Measurements from ENCODE around the gene WDR19. TPM values are rescaled to one million over a fixed set of nuclear protein-coding genes. Genes with fewer than 3 reads are reported as not detected.
"Not testable (repeated sequence)": the region's sequence is repeated elsewhere in the genome, so short reads cannot be mapped to it uniquely, and the experiment has no call there.

Gene WDR19
- total RNA-seq, 4 donors from 2014 or later: 6.1 to 16.2 (median 9.6) TPM

GRCh38 chr4:39287223-39287622 is 104.9 kb downstream of the WDR19 start:
- no peak overlapping the region for H3K4me3 ChIP-seq
- H3K9me3 ChIP-seq: no peaks in the 10 kb centered on the region
- H3K36me3 ChIP-seq: peaks cover 0 to 44% of the 10 kb centered on the region in 2 donors
- H3K27ac ChIP-seq: no peak overlapping the region
- DNase-seq (no peak), ATAC-seq (no peak)
- intact Hi-C loops (cut with DNase I; ENCODE audit: low total_unique reads): no loop called here
- TF ChIP-seq POLR2A (IDR thresholded peaks at IDR 0.05) (no peak), CTCF (IDR thresholded peaks at IDR 0.05 in 4 of 5, conservative IDR thresholded peaks at IDR 0.05 in 1 of 5) (no peak)
- in situ Hi-C loops (cut with MboI; ENCODE audit: low sequenced_read_pairs in 4 of 4): no loop called here
- no peaks in the 10 kb centered on the region for H3K4me1 ChIP-seq
- H3K27me3 ChIP-seq: no peaks in the 10 kb centered on the region

DNA sequence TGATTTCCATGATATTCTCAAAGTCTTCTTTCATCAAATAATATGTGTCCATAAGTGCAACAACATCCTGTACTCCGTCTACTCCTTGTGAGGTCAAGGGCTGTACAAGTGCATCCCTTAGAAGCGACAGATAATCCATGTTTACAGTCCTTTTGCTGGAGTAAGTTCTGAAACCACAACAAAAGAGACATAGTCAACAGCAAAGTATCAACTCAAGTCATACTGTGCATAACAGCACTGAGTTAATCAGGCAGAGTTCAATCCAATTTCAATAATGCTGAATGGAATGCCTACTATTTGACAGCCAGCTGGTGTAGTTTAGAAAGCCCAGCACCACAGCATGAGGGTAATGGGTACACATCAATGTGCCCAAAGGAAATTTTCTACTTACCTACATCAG is 109.4 kb downstream of the WDR19 start:
- DNase-seq (no peak), ATAC-seq (no peak)
- in situ Hi-C loops (cut with MboI; ENCODE audit: low sequenced_read_pairs in 4 of 4) (no loop called here), intact Hi-C loops (cut with DNase I; ENCODE audit: low total_unique reads) (no loop called here)
- Histone ChIP-seq H3K27ac (no peak overlapping the region), H3K27me3 (no peaks in the 10 kb centered on the region), H3K4me1 (no peaks in the 10 kb centered on the region), H3K4me3 (no peak overlapping the region), H3K9me3 (no peaks in the 10 kb centered on the region), H3K36me3 (peaks cover 0 to 45% of the 10 kb centered on the region in 2 donors)
- TF ChIP-seq POLR2A (IDR thresholded peaks at IDR 0.05) (no peak), CTCF (IDR thresholded peaks at IDR 0.05 in 4 of 5, conservative IDR thresholded peaks at IDR 0.05 in 1 of 5) (no peak)

- intact Hi-C loops (cut with DNase I; ENCODE audit: low total_unique reads); ATAC-seq: not testable (repeated sequence)
- peaks cover 0 to 45% of the 10 kb centered on the region in 2 donors for H3K36me3 ChIP-seq
These were observed 110.1 kb downstream of the WDR19 start for GRCh38 chr4:39292433-39292832.

DNA sequence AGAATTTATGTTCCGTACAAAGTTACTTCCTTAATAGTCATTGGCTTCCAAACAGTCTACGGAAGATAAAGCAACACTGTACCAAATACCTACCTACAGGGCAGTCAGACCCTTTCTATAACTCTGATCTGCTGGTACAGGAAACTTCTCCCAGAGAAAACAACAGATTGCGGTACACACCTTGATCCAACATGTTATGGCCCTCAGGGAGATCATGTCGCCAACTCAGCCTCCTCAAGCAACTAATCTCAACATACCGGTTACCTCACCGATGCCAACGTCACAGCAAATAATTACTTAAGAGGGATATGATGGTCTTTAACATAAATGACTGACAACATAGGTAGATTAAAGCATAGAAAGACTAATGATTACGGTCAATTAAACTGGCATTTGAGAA is 113.5 kb downstream of the WDR19 start:
- intact Hi-C loops (cut with DNase I; ENCODE audit: low total_unique reads) (no loop called here), in situ Hi-C loops (cut with MboI; ENCODE audit: low sequenced_read_pairs in 4 of 4) (no loop called here)
- TF ChIP-seq CTCF (IDR thresholded peaks at IDR 0.05 in 4 of 5, conservative IDR thresholded peaks at IDR 0.05 in 1 of 5) (no peak), POLR2A (IDR thresholded peaks at IDR 0.05) (no peak)
- H3K9me3 ChIP-seq: no peaks in the 10 kb centered on the region
- H3K27ac ChIP-seq: no peak overlapping the region
- no peak overlapping the region for H3K4me3 ChIP-seq
- H3K4me1 ChIP-seq: peaks cover 0 to 3% of the 10 kb centered on the region in 2 donors
- ATAC-seq: no peak
- DNase-seq: no peak
- no peaks in the 10 kb centered on the region for H3K27me3 ChIP-seq
- peaks cover 0 to 58% of the 10 kb centered on the region in 2 donors for H3K36me3 ChIP-seq

More at GRCh38 chr4:39292433-39292832, 110.1 kb downstream of the WDR19 start:
- in situ Hi-C loops (cut with MboI; ENCODE audit: low sequenced_read_pairs in 4 of 4); H3K4me1 ChIP-seq; H3K27ac ChIP-seq; H3K27me3 ChIP-seq; H3K4me3 ChIP-seq; H3K9me3 ChIP-seq; DNase-seq: not testable (repeated sequence)

DNA sequence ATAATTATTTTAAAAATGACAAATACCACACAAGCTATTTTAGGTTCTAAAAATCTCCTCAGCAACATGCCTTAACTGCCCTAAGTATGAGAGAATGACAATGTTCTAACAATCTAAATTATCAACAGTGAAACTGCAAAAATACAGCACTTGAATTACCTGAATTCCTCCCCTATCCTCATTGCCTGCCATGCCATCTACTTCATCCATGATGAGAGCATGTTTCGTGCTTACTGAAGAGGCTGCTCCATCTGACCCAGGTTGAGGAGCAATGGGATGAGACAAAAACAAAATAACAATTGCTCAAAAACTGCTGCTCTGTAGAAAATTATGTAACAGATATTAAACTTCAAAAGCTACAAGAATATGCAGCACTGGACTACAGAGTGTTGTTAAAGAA is 120.6 kb downstream of the WDR19 start:
- Histone ChIP-seq H3K4me1 (peaks cover 0 to 5% of the 10 kb centered on the region in 2 donors), H3K4me3 (no peak overlapping the region), H3K9me3 (no peaks in the 10 kb centered on the region), H3K36me3 (peaks cover 0 to 62% of the 10 kb centered on the region in 2 donors), H3K27me3 (no peaks in the 10 kb centered on the region), H3K27ac (no peak overlapping the region)
- intact Hi-C loops (cut with DNase I; ENCODE audit: low total_unique reads): no loop called here
- DNase-seq (no peak), ATAC-seq (no peak)
- in situ Hi-C loops (cut with MboI; ENCODE audit: low sequenced_read_pairs in 4 of 4): no loop called here
- TF ChIP-seq POLR2A (IDR thresholded peaks at IDR 0.05): no peak

- H3K4me1 ChIP-seq: peaks cover 4 to 5% of the 10 kb centered on the region in 2 donors
- H3K27ac ChIP-seq: no peak overlapping the region
- H3K27me3 ChIP-seq: no peaks in the 10 kb centered on the region
- H3K4me3 ChIP-seq: no peak overlapping the region
- no peak for DNase-seq
- no peak for TF ChIP-seq CTCF (IDR thresholded peaks at IDR 0.05 in 4 of 5, conservative IDR thresholded peaks at IDR 0.05 in 1 of 5)
- no peak for TF ChIP-seq POLR2A (IDR thresholded peaks at IDR 0.05)
- ATAC-seq: no peak
- in situ Hi-C loops (cut with MboI; ENCODE audit: low sequenced_read_pairs in 4 of 4): no loop called here
- intact Hi-C loops (cut with DNase I; ENCODE audit: low total_unique reads): no loop called here
- H3K9me3 ChIP-seq: no peaks in the 10 kb centered on the region
- H3K36me3 ChIP-seq: peaks cover 0 to 53% of the 10 kb centered on the region in 2 donors
These were observed 121.5 kb downstream of the WDR19 start for GRCh38 chr4:39303871-39304270.

Measured in gastrocnemius medialis (tissue), 4 donors.